Stomach (tissue), 4 donors: ENCODE measurements around the gene IFNGR2.

ENCODE experiments used
- CTCF ChIP-seq, 7 experiments: fragments of 450-650 bp in 4 of 7; fragments of 200-600 bp in 3 of 7; sonication (generic) in 3 of 7; IDR thresholded peaks; one replicate each; pipeline ENCODE4 v1.5.1; 2016 to 2019; ENCODE audit warnings: antibody characterized with exemption in 7 of 7, control low read depth in 2 of 7, mild to moderate bottlenecking in 1 of 7
- EP300 ChIP-seq: sonication (generic); formaldehyde crosslinking; IDR thresholded peaks from one replicate; pipeline ENCODE4 v1.6.1; 2017; ENCODE audit warnings: antibody characterized with exemption
- POLR2AphosphoS5 ChIP-seq, 3 donors: sonication (generic); formaldehyde crosslinking; IDR thresholded peaks; one replicate each; pipeline ENCODE4 v1.6.1; 2016; ENCODE audit warnings: antibody characterized with exemption in 3 of 3

DNA sequence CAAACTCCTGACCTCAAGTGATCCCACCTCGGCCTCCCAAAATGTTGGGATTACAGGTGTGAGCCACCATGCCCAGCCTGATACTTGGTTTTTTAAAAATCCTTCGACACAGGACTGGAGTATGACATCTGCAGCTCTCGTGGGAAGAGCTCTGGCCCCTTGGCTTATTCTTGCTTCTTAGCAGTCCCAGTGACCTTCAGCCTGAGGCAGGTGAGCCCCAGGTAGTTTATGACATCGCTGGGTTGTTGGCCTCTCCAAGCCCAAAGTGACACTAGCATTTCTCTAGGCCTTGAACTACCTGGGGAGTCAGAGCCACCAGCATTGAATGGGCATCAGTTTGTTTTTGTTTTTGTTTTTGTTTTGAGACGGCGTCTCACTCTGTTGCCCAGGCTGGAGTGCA is 15.9 kb upstream of the IFNGR2 start:
- TF ChIP-seq CTCF (IDR thresholded peaks at IDR 0.05) (no peak), POLR2AphosphoS5 (IDR thresholded peaks at IDR 0.05) (no peak), EP300 (no peak)
